ENCODE measurements around the gene ETNK2. TPM values are rescaled to one million over a fixed set of nuclear protein-coding genes. Genes with fewer than 3 reads are reported as not detected.

ETNK2 gene
- total RNA-seq, 2 experiments from 2014 or later: 0.77 to 0.93 TPM

GRCh38 chr1:204088596-204088995 is 63.2 kb downstream of the ETNK2 start:
- H3K4me3 Mint-ChIP-seq: no peak overlapping the region
- CTCF ChIA-PET: interaction anchor here (0.7 kb wide), 1 partner anchor 1308 kb away, joined by 6 read pairs; no protein-coding TSS in a partner anchor
- intact Hi-C loops (cut with micrococcal nuclease): no loop called here
- H3K27ac Mint-ChIP-seq: no peak overlapping the region
- DNase-seq: no peak
- no peaks in the 10 kb centered on the region for H3K9me3 Mint-ChIP-seq
- H3K27me3 Mint-ChIP-seq (ENCODE audit: low read depth): no peaks in the 10 kb centered on the region
- no peaks in the 10 kb centered on the region for H3K4me1 Mint-ChIP-seq (ENCODE audit: low read depth)
- H3K36me3 Mint-ChIP-seq (ENCODE audit: low read depth): no peaks in the 10 kb centered on the region

- Mint-ChIP-seq H3K27ac (no peak overlapping the region), H3K4me3 (no peak overlapping the region), H3K36me3 (ENCODE audit: low read depth) (no peaks in the 10 kb centered on the region), H3K27me3 (ENCODE audit: low read depth) (no peaks in the 10 kb centered on the region), H3K4me1 (ENCODE audit: low read depth) (no peaks in the 10 kb centered on the region), H3K9me3 (no peaks in the 10 kb centered on the region)
- CTCF ChIA-PET: no interaction called here
- intact Hi-C loops (cut with micrococcal nuclease): no loop called here
- no peak for DNase-seq
Measured at GRCh38 chr1:204087893-204088528, 63.8 kb downstream of the ETNK2 start.

DNA sequence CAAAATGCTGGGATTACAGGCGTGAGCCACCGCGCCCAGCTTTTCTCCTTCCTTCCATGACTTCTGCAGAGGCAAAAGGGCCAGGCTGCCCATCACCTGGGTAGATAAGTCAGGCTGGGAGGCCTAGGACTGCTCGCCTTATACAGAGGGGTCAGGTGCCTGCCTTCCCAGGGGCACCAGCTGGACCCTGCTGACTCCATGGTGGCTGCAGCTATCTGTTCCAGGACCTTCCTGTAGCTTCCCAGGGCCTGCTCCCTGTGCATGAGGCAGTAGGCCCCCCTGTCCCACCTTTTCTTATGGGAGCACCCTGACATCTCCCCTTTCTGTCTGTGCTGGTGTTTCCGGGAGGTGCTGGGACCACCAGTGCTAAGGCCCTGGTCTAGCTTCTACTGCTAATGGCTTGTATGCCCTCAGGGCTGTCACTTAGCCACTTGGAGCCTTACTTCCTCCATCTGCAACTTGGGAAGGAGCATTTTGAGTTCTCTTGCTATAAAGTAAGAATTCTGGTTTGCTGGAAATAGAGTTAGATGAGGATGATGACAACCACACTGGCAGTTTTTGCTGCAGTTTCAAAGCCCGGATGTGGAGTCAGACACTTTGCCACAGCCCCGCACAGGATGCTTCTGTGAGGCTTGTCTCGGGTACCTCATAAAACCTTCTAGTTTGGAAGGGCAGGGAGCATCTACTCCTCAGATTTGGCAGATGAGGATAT is 64.5 kb downstream of the ETNK2 start:
- H3K9me3 Mint-ChIP-seq: no peaks in the 10 kb centered on the region
- H3K4me3 Mint-ChIP-seq: no peak overlapping the region
- CTCF ChIA-PET: interaction anchor here (0.7 kb wide), 1 partner anchor 10 kb away, joined by 3 read pairs; no protein-coding TSS in a partner anchor
- no peaks in the 10 kb centered on the region for H3K27me3 Mint-ChIP-seq (ENCODE audit: low read depth)
- no peaks in the 10 kb centered on the region for H3K4me1 Mint-ChIP-seq (ENCODE audit: low read depth)
- H3K27ac Mint-ChIP-seq: no peak overlapping the region
- intact Hi-C loops (cut with micrococcal nuclease): no loop called here
- no peaks in the 10 kb centered on the region for H3K36me3 Mint-ChIP-seq (ENCODE audit: low read depth)
- no peak for DNase-seq

- H3K36me3 Mint-ChIP-seq (ENCODE audit: low read depth): no peaks in the 10 kb centered on the region
- H3K9me3 Mint-ChIP-seq: no peaks in the 10 kb centered on the region
- intact Hi-C loops (cut with micrococcal nuclease): no loop called here
- no peak overlapping the region for H3K4me3 Mint-ChIP-seq
- no peak for DNase-seq
- H3K4me1 Mint-ChIP-seq (ENCODE audit: low read depth): no peaks in the 10 kb centered on the region
- no peak overlapping the region for H3K27ac Mint-ChIP-seq
- CTCF ChIA-PET: no interaction called here
- no peaks in the 10 kb centered on the region for H3K27me3 Mint-ChIP-seq (ENCODE audit: low read depth)
Measured at GRCh38 chr1:204085876-204086275, 66.0 kb downstream of the ETNK2 start.

DNA sequence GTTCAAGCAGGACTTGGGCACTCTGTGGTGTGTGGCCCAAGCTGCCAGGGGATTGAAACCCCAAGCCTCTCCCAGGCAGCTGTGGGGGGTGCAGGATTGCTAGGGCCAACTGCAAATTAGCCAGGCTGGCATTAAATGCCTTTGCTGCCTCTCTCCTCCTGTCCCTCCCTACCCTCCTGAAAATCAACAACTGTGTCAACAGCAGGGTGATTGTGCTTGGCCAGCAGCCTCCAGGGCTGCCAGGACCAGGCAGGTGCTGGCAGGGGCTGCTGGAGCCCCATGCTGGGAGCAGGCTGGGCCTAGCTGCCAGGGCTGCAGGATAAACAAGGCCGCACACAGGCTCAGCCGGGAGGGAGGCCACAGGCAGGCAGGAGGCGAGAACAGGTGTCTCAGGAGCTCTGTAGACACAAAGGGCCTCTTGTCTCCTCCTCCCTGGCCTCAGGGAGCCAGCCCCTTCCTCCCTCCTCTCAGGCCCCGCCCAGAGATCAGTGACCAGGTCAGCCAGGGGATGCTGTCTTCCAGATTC is 67.5 kb downstream of the ETNK2 start:
- CTCF ChIA-PET: no interaction called here
- H3K27ac Mint-ChIP-seq: no peak overlapping the region

DNA sequence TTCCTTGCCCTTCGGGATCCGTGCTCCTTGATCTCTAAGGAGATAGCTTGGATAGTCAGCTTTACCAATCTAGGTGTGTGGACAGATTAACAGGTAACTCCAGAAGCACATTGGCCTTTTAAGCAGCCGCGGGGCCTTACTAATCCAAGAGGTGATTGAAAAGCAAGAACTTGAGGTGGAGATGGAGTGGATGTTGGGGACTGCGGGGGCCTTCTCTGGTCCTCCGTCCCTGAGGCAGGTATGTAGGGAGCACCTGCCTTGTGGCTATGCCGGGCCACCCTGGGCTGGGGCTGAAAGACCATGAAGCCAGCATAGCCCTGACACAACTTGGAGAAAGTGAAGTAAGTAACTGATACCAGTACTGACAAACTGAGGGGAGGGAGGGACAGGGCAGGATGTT is 68.4 kb downstream of the ETNK2 start:
- H3K4me1 Mint-ChIP-seq (ENCODE audit: low read depth): no peaks in the 10 kb centered on the region
- CTCF ChIA-PET: interaction anchor here (0.5 kb wide), 1 partner anchor 8 kb away, joined by 3 read pairs; no protein-coding TSS in a partner anchor
- no peak overlapping the region for H3K4me3 Mint-ChIP-seq
- no peaks in the 10 kb centered on the region for H3K9me3 Mint-ChIP-seq
- no peak for DNase-seq
- H3K27me3 Mint-ChIP-seq (ENCODE audit: low read depth): peaks cover 3% of the 10 kb centered on the region
- H3K36me3 Mint-ChIP-seq (ENCODE audit: low read depth): no peaks in the 10 kb centered on the region
- no peak overlapping the region for H3K27ac Mint-ChIP-seq
- intact Hi-C loops (cut with micrococcal nuclease): no loop called here

More for the DNA sequence above, 67.5 kb downstream of the ETNK2 start:
- Mint-ChIP-seq H3K4me3 (no peak overlapping the region), H3K27me3 (ENCODE audit: low read depth) (no peaks in the 10 kb centered on the region), H3K36me3 (ENCODE audit: low read depth) (no peaks in the 10 kb centered on the region), H3K4me1 (ENCODE audit: low read depth) (no peaks in the 10 kb centered on the region), H3K9me3 (no peaks in the 10 kb centered on the region)
- intact Hi-C loops (cut with micrococcal nuclease): no loop called here
- DNase-seq: no peak

- H3K4me1 Mint-ChIP-seq (ENCODE audit: low read depth): no peaks in the 10 kb centered on the region
- H3K27ac Mint-ChIP-seq: no peak overlapping the region
- intact Hi-C loops (cut with micrococcal nuclease): no loop called here
Measured at GRCh38 chr1:204081791-204082513, 69.9 kb downstream of the ETNK2 start.

DNA sequence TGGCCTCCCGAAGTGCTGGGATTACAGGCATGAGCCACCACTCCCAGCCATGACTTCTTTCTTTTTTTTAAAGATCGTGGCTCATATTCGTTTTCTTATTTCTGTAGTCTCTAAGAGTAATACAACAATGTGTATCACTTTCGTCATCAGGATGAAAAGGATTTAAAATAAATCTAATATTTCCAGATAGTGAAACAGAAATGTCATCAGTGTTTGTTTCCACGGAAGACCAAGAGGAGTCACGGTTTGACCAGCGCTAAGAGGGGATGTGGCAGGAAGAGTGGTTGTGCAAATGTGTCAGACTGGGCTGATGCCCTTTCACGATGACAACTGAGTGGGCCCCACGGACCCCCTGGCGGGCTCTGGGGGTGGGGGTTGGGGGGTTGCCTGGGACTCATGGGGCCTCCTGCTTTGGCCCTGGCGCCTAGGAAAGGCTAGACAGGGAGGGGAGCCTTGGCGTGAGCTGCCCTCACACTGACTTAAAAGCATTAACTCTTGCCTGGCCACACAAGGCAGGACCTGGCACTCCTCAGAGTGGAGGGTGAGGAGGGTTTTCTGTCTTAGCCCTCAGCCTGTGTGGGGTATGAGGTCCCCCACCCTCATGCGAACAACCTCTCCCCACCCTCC is 70.6 kb downstream of the ETNK2 start:
- DNase-seq: no peak
- no peak overlapping the region for H3K27ac Mint-ChIP-seq
- H3K4me1 Mint-ChIP-seq (ENCODE audit: low read depth): no peaks in the 10 kb centered on the region
- H3K9me3 Mint-ChIP-seq: no peaks in the 10 kb centered on the region
- intact Hi-C loops (cut with micrococcal nuclease): no loop called here
- CTCF ChIA-PET: no interaction called here
- no peaks in the 10 kb centered on the region for H3K36me3 Mint-ChIP-seq (ENCODE audit: low read depth)
- H3K27me3 Mint-ChIP-seq (ENCODE audit: low read depth): peaks cover 16% of the 10 kb centered on the region
- H3K4me3 Mint-ChIP-seq: no peak overlapping the region

More at GRCh38 chr1:204081791-204082513, 69.9 kb downstream of the ETNK2 start:
- Mint-ChIP-seq H3K9me3 (no peaks in the 10 kb centered on the region), H3K27me3 (ENCODE audit: low read depth) (peaks cover 9% of the 10 kb centered on the region), H3K36me3 (ENCODE audit: low read depth) (no peaks in the 10 kb centered on the region), H3K4me3 (no peak overlapping the region)
- CTCF ChIA-PET: no interaction called here
- DNase-seq: no peak

Other genes with a start within 250 kb of the ETNK2 start
- under 1 TPM; 0.10 to 0.17 TPM for gene SOX13, start 78.9 kb downstream of the ETNK2 start, total RNA-seq
- not detected for gene REN, start 14.3 kb upstream of the ETNK2 start, total RNA-seq
- gene KISS1, start 44.4 kb upstream of the ETNK2 start, total RNA-seq: not detected
- gene GOLT1A, start 61.9 kb upstream of the ETNK2 start, total RNA-seq: not detected
- under 1 TPM; 0.17 to 0.52 TPM for gene PLEKHA6, start 207.9 kb upstream of the ETNK2 start, total RNA-seq